Mammary epithelial cell (primary cell): Measurements from ENCODE around the gene CHRM4.

ENCODE experiments used
- EZH2 ChIP-seq: IDR thresholded peaks from 2 replicates; pipeline ENCODE4 v1.6.1; 2012; ENCODE audit warnings: low read length, inconsistent platforms, borderline replicate concordance
- TF ChIP-seq, protein P1 (sequence below), 2 donors: IDR thresholded peaks in 1 of 2; conservative IDR thresholded peaks in 1 of 2; 2 replicates each; pipeline ENCODE4 v1.5.1; 2011 to 2012; ENCODE audit warnings: inconsistent platforms in 2 of 2, low read length in 2 of 2, mild to moderate bottlenecking in 2 of 2, control low read depth in 1 of 2, low read depth in 1 of 2; ENCODE audit not compliant: insufficient read depth in 1 of 2; ENCODE audit errors: extremely low read depth in 1 of 2

DNA sequence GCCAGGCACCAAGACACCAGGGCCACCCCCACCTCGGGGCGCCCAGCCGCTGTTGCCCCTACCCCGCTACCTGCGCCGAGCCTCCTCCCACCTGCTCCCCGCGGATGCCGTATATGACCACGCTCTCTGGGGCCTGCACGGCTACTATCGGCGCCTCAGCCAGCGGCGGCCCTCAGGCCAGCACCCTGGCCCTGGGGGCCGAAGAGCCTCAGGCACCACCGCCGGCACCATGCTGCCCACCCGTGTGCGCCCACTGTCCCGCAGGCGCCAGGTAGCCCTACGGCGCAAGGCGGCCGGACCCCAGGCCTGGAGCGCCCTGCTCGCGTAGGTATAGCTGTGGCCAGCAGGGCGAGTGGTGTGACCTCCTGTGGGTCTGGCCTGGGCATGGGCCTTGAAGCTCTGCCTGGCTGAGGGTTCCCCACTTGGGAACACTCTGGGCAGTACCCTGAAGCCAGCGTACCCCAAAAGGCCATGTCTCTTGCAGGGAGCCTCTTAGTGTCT, 24.9 kb downstream of the CHRM4 start:
- TF ChIP-seq, protein P1, sequence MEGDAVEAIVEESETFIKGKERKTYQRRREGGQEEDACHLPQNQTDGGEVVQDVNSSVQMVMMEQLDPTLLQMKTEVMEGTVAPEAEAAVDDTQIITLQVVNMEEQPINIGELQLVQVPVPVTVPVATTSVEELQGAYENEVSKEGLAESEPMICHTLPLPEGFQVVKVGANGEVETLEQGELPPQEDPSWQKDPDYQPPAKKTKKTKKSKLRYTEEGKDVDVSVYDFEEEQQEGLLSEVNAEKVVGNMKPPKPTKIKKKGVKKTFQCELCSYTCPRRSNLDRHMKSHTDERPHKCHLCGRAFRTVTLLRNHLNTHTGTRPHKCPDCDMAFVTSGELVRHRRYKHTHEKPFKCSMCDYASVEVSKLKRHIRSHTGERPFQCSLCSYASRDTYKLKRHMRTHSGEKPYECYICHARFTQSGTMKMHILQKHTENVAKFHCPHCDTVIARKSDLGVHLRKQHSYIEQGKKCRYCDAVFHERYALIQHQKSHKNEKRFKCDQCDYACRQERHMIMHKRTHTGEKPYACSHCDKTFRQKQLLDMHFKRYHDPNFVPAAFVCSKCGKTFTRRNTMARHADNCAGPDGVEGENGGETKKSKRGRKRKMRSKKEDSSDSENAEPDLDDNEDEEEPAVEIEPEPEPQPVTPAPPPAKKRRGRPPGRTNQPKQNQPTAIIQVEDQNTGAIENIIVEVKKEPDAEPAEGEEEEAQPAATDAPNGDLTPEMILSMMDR (conservative IDR thresholded peaks at IDR 0.05 in 1 of 2, IDR thresholded peaks at IDR 0.05 in 1 of 2; ENCODE audit: extremely low read depth in 1 of 2, insufficient read depth in 1 of 2, low read depth in 1 of 2, low read length in 2 of 2), result no peak
- TF ChIP-seq EZH2, result no peak
